Right kidney (tissue), 1 donor: ENCODE data around the gene CLASP1.
A peak's percentile ranks its signal among the peaks of the same experiment; 100 is the strongest.

Experiments
- DNase-seq: peaks from one replicate; pipeline ENCODE4 v3.0.0-alpha.2; 2016

CLASP1 gene

DNA sequence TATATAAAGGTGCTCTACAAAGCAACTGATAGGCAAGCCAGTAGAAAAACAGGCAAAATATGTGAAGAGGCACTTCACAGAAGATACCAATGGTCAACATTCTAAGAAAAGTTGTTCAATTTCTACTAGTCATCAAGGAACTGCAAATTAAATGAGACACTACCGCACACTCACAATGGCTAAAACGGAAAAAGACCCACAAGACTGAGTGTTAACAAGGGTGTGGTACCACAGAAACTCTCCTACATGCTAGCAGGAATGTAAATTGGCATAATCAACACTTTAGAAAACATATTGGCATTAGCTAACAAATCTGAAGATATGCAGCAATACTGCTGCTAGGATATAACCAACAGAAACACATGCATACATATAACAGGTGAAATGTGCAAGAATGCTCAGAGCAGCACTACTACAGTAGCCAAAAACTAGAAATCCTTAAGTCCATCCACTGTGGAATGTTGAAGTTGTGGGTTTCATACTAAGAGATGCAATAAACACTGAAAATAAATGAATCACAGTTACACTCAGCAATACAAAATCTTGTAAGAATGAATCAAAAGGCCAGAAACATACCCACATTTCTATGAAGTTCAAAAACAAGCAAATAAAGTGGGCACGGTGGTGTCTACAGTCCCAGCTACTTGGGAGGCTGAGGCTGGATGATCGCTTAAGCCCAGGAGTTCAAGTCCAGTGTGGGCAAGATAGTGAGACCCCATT, 109.4 kb downstream of the CLASP1 start:
- DNase-seq = no peak

DNA sequence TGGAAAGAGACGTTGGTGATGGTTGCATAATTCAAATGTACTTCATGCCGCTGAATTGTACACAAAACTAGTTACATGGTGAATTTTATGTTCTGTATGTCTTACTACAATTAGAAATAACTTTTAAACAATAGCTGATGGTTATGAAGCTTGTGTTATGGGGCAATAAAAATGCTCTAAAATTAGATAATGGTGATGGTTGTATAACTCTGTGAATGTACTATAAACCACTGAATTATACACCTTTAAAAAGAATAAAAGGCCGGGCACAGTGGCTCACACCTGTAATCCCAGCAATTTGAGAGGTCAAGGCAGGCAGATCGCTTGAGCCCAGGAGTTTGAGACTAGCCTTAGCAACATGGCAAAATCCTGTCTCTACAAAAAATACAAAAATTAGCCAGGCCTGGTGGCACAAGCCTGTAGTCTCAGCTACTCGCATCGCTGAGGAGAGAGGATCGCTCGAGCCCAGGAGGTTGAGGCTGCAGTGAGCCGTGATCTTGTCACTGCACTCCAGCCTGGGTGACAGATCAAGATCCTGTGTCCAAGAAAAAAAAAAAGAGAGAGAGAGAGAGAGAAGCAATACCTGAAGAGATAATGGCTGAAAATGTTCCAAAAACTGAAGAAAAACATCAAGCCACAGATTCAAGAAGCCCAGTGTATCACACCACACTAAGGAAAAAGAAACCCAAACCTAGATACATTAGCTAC, 112.3 kb downstream of the CLASP1 start:
- no peak for DNase-seq

DNA sequence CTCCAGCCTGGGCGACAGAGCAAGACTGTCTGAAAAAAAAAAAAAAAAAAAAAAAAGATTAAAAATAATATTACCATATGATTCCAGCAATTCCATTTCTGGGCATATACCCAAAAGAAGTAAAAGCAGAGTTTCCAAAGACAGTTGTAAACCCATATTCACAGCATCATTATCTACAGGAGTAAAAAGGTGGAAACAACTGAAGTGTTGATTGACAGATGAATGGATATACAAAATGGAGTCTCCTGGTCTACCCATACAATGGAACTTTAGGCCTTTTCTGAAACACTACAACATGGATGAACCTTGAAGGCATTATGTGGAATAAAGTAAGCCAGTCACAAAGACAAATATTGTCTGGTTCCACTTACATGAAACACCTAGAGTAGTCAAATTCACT, 112.9 kb downstream of the CLASP1 start:
- no peak for DNase-seq

DNA sequence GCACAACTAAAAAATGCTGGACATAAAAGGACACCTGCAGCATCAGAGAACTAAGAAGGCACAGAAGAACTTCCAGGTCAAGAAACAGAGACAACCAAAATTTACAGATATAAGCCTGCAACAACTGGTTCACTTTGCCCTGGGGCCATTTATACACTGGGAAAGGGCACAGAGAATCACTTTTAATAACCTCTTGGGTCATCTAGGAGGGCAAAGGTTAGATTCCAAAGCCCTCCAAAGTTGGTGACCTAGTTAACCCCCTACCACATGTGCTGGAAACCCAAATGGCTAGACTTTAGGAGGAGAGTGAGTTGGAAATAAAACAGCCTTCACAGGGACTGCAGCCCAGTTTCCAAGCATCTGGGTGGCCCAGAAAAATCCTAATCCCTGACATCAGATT, 115.3 kb downstream of the CLASP1 start:
- no peak for DNase-seq

DNA sequence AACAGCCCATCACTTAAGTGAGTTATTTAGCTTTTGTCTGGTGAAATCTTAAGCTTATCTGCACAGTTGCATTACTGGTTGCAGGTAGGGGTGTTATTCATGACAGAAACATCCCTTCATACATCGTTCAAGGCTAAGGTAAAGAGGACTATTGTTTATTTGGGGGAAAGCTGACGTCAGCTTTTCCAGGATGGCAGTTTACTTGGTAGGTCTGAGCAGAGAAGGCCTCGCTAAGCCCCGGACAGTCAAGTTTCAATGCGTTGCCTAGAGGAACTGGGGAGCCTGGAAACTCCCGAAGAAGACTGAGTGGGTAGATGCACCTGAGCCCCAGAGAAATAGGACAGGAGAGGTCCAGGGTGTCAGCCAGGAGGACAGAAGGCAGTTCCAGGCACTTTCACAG, 116.4 kb downstream of the CLASP1 start:
- no peak for DNase-seq

DNA sequence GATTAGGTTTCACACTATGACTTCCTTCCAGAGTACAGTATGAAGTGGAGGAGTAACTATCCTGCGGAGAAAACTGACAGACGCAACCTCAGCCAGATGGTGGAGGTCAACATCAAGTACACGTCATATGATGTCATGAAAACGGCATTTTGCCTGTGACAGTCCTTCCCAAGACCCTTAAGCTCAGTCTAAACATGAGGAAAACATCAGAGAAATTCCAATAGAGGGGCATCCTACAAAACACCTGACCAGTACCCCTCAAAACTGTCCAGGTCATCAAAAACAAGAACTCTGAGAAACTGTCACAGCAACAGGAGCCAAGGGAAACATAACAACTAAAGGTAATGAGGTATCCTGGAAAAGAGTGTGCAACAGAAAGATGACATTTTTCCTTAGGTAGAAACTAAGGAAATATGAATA, 116.9 kb downstream of the CLASP1 start:
- DNase-seq = no peak

DNA sequence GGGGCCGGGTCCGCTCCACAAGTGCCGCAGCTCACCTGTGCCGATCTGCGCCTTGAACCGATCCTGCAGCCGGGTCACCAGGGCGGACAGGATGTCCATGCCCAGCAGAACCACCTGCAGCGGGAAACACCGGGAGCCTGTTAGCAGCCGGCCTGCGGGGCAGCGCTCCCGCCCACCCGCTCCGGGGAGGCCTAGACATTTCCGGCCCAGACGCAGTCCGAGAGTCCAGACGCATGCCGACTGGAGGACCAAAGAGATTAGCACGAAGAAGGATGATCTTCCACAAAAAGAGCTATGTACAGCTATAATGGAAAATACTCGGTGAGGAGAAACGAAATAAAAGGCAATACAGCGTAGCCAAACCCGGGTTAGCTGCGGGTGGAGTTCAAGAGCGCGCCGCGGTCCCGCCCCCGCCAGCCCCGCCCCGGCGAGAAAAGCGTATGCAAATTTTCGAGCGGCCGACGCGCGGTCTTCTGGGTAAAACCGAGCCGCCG, 119.0 kb downstream of the CLASP1 start:
- DNase-seq = peak; percentile 99

DNA sequence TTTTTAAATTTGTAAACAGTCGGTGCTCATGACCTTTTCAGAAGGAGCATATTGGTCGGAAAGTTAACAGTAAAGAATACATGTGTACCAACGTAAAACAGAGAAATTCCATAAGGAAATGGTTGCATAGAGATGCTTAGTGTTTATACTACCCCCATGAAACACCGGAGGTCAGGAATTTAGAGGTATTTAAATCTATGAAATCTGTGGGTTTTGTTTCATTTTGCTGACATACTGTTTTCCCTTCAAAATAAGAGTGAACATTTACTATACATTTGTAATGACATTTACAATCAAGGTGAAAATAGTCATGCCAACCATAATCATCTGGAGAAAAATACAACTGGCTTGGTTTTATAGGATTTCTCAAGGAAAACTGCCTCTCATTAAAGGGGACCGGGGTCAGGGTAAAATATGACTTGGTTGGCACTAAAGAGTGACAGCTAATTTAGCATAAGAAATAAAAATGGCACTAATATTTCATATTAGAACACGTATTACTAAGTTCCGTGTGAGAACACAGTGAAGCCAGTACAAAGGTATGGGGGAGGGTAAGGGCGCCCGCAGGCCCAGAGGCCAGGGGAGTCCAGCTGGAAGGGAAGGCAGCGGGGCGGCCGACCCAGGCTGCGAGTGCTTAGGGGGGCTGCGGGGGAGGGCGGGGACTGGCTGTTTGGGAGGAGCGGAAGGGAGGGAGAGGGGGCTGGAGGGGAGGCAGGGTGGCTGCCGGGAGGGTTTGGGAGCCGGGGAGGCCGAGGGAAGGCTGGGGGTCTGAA, 119.6 kb downstream of the CLASP1 start:
- DNase-seq = no peak

DNA sequence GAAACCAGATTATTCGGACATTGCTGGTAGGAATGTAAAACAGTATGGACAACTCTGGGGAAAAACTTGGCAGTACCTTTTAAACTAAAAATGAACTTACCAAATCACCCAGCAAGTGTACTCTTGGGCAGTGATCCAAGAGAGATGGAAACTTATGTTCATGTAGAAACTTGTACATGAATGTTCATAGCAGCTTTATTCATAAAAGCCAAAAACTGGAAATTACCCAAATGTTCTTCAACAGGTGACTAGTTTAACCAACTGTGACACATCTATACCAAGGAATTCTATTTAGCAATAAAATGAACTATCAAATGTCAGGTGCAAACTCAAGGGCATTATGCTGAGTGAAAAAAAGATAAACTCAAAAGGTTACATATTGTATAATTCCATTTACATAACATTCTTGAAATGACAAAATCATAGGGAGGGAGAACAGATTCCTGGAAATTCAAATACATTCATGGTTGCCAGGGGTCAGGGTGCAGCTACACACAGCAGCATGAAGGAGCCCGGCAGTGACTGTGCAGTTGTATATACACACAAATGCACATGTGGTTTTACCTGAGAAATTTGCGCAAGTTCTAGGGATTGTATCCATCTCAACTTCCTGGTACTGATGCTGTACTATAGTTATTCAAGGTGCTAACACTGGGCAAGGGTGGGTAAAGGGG, 122.1 kb downstream of the CLASP1 start:
- DNase-seq = no peak

DNA sequence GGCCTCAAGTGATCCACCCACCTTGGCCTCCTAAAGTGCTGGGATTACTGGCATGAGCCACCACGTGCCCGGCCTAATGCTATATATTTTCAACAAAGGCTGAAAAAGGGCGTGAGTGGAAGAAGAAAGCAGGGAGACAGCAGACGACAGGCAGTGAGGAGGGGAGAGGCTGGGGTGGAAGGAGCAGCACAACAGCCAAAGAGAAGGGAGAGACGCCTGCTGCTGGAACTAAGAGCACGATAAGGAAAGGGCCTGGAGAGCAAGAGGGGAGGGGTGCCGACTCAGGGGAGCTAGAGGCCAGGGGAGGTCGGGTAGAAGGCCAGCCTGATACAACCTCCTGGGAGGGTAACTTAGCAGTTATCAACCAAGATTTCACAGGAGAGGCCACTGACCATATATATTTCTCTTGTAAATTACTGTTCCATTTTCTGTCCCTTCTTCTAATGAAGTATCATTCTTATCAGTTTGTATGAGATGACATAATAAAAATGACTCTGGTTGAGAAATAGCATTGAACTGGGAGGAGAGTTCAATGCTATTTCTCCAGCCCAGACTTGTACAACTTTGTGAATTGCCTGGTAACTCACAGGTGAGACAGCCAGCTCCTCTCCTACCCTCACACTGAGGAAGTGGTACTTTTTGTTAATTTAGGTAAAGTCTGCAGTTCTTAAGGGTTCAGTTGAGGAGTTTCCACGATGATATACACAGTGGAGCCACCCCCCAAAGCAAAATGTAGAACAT, 124.4 kb downstream of the CLASP1 start:
- no peak for DNase-seq

DNA sequence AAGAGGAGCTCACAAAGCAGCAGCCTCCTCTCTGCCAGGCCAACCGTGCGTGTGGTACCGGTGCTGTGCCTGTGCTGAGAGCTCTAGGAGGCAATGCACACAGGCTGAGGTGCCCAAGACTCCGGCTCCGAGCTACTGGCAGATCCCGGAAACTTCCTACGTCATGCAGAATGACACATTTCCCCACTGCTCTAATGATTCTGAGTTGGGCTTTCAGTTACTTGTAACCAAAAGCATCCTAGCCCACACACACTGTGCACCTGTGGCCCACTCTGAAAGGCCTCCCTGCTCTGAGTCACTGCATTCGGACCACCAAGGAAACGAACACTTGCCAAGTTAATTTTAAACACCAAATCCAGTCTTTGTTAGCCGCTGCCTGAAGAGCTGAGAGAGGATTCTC, 127.9 kb downstream of the CLASP1 start:
- no peak for DNase-seq

DNA sequence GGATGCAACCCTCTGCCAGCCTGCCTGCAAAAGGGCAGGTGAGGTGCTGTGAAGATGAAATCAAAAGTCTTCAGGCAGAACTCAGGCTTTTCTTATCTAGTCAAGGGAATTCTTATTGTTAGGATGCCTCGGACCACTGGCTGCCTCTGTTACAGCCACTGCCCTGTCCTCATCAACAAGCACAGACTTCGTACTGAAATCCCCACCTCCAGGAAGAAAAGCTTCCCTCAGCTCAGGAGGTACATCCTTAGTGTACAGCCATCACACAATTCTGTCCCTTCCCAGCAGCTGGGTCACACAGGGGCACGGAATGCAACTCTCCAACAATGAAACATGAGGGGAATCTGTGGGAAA, 128.6 kb downstream of the CLASP1 start:
- no peak for DNase-seq

DNA sequence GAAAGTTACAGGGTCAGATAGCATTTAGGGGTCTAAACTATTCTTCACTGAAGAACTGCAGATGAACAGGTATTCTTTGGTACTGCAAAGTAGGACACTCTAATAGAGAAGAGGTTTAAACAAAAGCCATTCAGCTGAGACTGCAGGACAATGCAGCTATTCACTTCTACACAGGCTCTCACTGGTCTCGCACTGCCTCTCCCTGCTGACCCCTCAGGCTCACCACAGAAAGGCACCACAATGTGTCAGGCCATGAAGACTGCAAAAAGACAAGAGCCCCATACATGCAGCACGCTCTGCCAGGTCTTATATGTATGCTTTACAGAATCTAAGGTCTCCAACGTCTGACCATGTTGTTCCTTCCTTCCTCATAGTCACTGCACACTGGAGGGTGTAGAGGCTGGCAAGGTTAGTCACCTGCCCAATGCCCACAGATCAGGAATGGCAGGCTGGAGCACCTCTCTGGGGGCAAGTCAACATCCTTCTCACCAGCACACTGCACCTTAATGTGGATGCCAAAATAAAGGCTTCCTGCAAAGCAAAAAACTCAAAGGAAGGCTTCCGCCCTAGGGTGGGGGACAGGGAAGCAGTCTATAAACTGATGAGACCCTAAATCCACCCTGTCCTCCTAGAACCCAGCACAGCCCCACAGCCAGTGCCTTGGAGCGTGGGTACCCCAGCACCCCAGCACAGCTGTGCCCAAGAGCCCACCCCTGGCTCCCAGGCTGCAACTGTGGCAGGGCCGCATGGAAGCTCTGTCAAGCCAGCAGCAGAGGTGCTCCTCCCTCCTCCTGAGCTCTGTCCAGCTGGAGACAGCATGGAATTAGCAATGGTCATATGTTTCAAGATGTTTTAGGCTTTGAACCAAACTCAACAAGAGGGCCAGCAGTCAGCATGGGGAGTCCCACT, 129.3 kb downstream of the CLASP1 start:
- DNase-seq = no peak

DNA sequence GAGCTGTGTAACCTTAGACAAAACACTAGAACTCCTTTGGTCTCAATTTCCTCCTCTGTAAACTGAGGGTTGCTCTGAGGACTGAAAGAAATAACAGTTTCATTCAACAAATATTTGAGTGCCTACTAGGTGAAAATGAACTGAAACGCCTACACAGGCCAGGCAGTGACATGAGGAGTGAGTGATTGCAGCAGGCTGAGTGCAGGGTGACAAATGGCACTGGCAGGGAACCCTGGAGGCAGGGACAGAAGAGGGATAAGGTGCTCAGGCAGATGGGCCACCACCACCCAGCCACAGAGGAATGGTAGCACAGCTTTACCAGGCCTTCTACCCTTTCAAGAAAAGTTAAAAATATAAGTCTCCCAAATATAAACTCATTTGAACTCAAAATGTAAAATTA, 130.1 kb downstream of the CLASP1 start:
- DNase-seq = no peak

DNA sequence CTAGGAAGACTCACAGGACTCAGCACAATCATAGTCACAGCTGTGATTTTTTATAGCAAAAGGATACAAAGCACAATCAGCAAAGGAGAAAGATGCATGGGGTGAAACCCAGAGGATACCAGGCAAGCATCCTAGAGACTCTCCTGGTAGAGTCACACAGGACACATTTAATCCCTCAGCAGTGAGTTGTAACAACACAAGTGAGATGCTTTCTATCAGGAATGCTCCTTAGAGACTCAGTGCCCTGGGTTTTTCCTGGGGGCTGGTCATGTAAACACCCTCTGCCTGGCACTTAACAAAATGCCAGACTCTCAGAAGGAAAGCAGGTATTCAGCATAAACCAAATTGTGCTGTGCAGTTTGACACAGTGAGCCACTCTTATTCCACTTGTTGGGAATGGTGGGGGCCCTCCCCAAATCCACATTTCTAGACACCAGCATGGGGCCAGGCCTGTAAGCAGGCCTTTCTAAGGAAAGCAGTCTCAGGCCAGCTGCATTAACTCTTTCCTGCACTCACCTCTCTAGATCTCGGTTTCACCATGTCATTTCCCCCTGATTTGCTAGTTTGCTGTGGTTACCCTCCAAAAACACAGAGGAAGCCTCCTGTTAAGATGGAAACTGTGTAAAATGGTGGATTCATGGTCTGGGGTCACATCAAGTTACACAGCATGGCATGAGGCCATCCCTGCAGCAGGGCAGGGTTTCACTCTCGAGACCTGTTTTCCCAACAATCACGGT, 135.5 kb downstream of the CLASP1 start:
- no peak for DNase-seq

DNA sequence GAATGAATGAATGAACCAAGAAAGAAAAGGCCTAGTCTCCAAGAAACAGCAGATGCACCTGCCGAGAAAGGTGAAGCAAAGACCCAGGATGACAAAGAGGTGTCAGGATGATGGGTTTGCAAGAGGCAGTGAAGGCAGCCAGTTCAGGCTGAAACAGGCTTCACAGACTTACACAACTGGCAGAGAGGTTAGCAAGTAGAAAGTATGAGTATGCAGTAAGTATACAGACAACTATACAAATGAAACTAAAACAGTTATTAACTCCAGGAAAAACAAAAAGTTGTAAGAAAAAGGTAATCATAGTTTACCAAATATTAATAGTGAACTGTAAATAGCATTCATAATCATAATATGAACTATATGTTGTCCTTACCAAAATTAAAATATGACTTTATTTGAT, 138.4 kb downstream of the CLASP1 start:
- no peak for DNase-seq

DNA sequence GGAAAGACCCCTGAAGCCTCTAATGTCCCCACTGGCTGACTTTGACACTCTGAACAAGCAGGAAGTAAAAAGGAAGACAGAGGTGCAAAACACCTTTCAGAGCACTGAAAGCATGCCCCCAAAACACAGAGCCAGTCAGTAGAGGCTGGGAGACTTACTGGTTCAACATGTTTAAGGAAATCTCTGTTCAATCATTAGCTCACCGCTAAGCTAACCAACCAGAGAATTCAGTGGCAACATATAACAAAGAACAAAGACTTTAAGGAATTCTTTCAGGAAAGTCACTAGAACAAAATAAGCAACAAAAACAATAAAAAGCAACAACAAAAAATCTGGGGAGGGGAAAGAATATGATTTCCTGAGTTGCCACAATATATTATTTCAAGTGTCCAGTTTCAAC, 142.6 kb downstream of the CLASP1 start:
- no peak for DNase-seq

DNA sequence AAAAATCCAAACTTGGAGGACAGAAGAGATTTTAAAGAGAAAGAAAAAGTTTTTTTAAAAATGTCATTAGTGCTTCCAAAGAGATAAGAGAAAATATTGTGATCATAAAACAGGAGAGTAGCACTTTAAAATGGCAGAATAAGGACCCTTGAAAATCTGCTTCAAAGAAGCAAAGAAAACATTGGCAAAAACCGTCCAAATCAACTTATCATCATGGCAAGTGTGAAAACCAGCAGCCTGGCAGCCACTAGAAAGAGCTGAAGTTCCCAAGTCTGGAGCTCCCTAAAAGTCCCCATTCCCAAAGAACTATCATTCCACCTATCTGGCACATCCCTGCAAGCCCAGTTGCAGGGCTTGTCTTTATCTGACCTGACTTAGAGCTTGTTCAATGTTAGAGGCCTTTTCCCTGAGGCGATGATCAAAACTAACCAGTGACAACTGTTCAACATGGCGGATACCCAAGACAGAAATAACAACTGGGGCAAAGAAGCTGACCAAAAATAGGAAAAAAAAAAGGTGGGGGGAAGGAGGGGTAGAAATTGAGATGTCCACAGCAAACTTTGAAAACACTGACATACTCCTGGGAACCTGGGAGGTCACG, 143.2 kb downstream of the CLASP1 start:
- DNase-seq = no peak

DNA sequence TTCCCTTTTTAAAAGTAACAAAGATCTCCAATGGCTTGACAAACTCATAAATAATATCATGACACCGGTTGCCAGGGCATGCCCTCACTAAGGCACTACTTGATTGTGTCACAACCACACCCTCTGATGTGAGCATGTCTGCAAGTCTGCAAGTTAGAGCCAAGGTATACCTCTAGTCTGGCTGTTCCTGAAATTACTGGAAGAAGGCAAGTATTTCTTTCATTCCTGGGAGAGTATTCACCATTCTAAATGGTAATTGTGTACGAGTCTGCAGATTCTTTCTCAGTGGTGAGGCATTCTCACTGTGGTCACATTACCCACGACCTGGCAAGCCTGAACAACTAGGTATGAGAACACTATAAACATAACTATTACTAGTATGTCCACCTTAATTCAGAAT, 144.3 kb downstream of the CLASP1 start:
- no peak for DNase-seq

DNA sequence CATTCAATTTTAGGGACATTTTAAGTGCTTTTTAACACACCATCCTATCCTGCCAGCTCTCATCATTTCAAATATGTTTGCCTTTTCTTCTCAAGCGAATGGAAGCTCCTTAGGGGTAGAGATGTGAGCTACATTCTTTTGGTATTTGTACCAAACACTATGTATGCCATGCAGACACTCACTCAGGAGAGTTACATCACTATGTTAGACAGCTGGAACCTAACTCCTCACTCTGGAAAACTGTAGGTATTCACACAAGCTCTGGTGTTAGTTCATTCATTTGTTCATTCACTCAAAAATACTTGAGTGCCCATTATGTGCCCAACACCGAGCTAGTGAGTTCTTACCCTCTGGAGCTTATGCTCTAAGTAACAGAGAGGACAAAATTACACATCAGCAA, 144.9 kb downstream of the CLASP1 start:
- no peak for DNase-seq
